H1 (cell line): ENCODE measurements around the gene STARD9. TPM values are rescaled to one million over a fixed set of nuclear protein-coding genes. Genes with fewer than 3 reads are reported as not detected.

Experiments used
- CTCF ChIA-PET: fragments of 300-600 bp; sonication (Branson Sonifier 250); formaldehyde crosslinking; loops from one replicate; lab custom pipeline; 2021; ENCODE audit not compliant: partially characterized antibody; lab: Charles Lee
- POLR2A ChIA-PET: fragments of 300-600 bp; sonication (Branson Sonifier 250); formaldehyde crosslinking; loops from one replicate; lab custom pipeline; 2021; ENCODE audit warnings: inconsistent platforms; ENCODE audit not compliant: partially characterized antibody; lab: Charles Lee
- DNase-seq, 2 experiments: peaks; one replicate each; pipeline versions ENCODE4 v3.0.0 to v3.0.0-alpha.2; 2010 to 2022; ENCODE audit warnings: low spot score in 2 of 2, low read depth in 1 of 2, mixed read lengths in 1 of 2
- FAIRE-seq: peaks from 2 replicates; lab custom pipeline; 2011; peaks lifted over from hg19 to GRCh38; lab: Jason Lieb, UNC
- H2AFZ ChIP-seq: 2 replicates; pipeline ENCODE4 v1.8.1; 2012; ENCODE audit warnings: low read length, inconsistent platforms
- H2AK5ac ChIP-seq: 2 replicates; pipeline ENCODE4 v1.6.1; 2013; ENCODE audit warnings: low read depth, low read length
- H2BK120ac ChIP-seq: replicated peaks from 2 replicates; pipeline ENCODE3; 2013; ENCODE audit warnings: low read depth, low read length, inconsistent platforms
- H2BK12ac ChIP-seq: 2 replicates; pipeline ENCODE4 v1.6.1; 2013; ENCODE audit warnings: low read depth, low read length
- H2BK15ac ChIP-seq: 2 replicates; pipeline ENCODE4 v1.6.1; 2013; ENCODE audit warnings: low read length
- H2BK20ac ChIP-seq: 2 replicates; pipeline ENCODE4 v1.6.1; 2013; ENCODE audit warnings: low read length
- H2BK5ac ChIP-seq: 2 replicates; pipeline ENCODE4 v1.6.1; 2013; ENCODE audit warnings: low read depth, low read length
- H3K14ac ChIP-seq: 2 replicates; pipeline ENCODE4 v1.6.1; 2013; ENCODE audit warnings: inconsistent platforms; ENCODE audit not compliant: insufficient read length
- H3K18ac ChIP-seq: 2 replicates; pipeline ENCODE4 v1.6.1; 2013; ENCODE audit warnings: low read length; ENCODE audit errors: extremely low read depth
- H3K23ac ChIP-seq: 2 replicates; pipeline ENCODE4 v1.6.1; 2013; ENCODE audit warnings: inconsistent platforms; ENCODE audit not compliant: insufficient read length
- H3K23me2 ChIP-seq: 2 replicates; pipeline ENCODE4 v1.6.1; 2013; ENCODE audit warnings: low read depth, low read length
- H3K27ac ChIP-seq: 2 replicates; pipeline ENCODE4 v1.6.1; 2011; ENCODE audit warnings: low read depth, low read length, inconsistent platforms
- H3K27me3 ChIP-seq, 4 experiments: replicated peaks in 1 of 4; 1 replicate in 1 of 4; 2 replicates in 3 of 4; pipeline versions ENCODE4 v1.6.1 to v1.8.1; 2011 to 2013; ENCODE audit warnings: low read length in 3 of 4, mild to moderate bottlenecking in 3 of 4, inconsistent platforms in 2 of 4, mixed read lengths in 2 of 4, moderate library complexity in 1 of 4; ENCODE audit not compliant: control insufficient read depth in 3 of 4, insufficient read depth in 3 of 4; ENCODE audit errors: extremely low read depth in 1 of 4
- H3K36me3 ChIP-seq, 4 experiments: 2 replicates each; pipeline versions ENCODE4 v1.6.1 to v1.8.1; 2011 to 2013; ENCODE audit warnings: mild to moderate bottlenecking in 4 of 4, low read length in 3 of 4, moderate library complexity in 2 of 4, control low read depth in 1 of 4, inconsistent platforms in 1 of 4; ENCODE audit not compliant: insufficient read depth in 4 of 4, control insufficient read depth in 2 of 4
- H3K4ac ChIP-seq: replicated peaks from 2 replicates; pipeline ENCODE3; 2013; ENCODE audit warnings: low read length, low read depth, mixed read lengths, inconsistent platforms; ENCODE audit not compliant: insufficient read length
- H3K4me1 ChIP-seq, 4 experiments: replicated peaks in 1 of 4; 1 replicate in 1 of 4; 2 replicates in 3 of 4; pipeline versions ENCODE4 v1.6.1 to v1.8.1; 2011 to 2013; ENCODE audit warnings: low read length in 3 of 4, inconsistent platforms in 2 of 4, mixed read lengths in 1 of 4; ENCODE audit not compliant: insufficient read depth in 4 of 4, control insufficient read depth in 3 of 4
- H3K4me2 ChIP-seq, 2 experiments: 2 replicates each; pipeline versions ENCODE4 v1.6.1 to v1.8.1; 2011 to 2013; ENCODE audit warnings: low read depth in 2 of 2, low read length in 2 of 2, control low read depth in 1 of 2, inconsistent platforms in 1 of 2, mild to moderate bottlenecking in 1 of 2; ENCODE audit not compliant: insufficient read depth in 1 of 2
- H3K4me3 ChIP-seq, 4 experiments: fragments of 200-600, 300-600 bp in 1 of 4; sonication (generic), shearing (Covaris generic), sonication (Bioruptor Twin) in 1 of 4; 2 replicates each; pipeline versions ENCODE4 v1.5.1 to v1.8.1; 2011 to 2016; ENCODE audit warnings: low read length in 4 of 4, low read depth in 3 of 4, control low read depth in 2 of 4, inconsistent platforms in 2 of 4, mild to moderate bottlenecking in 2 of 4, mixed read lengths in 1 of 4, moderate library complexity in 1 of 4; ENCODE audit not compliant: insufficient read depth in 2 of 4; ENCODE audit errors: extremely low read depth in 1 of 4
- H3K56ac ChIP-seq: replicated peaks from 2 replicates; pipeline ENCODE3; 2013; ENCODE audit warnings: low read depth, mild to moderate bottlenecking, mixed read lengths, low read length, inconsistent platforms; ENCODE audit not compliant: insufficient read length
- H3K79me1 ChIP-seq: 2 replicates; pipeline ENCODE4 v1.6.1; 2013; ENCODE audit warnings: low read depth, low read length, control low read depth
- H3K79me2 ChIP-seq, 2 experiments: 2 replicates each; pipeline versions ENCODE4 v1.6.1 to v1.8.1; 2012 to 2013; ENCODE audit warnings: low read length in 2 of 2, mild to moderate bottlenecking in 2 of 2, inconsistent platforms in 1 of 2; ENCODE audit not compliant: insufficient read depth in 2 of 2, control insufficient read depth in 1 of 2
- H3K9ac ChIP-seq, 4 experiments: replicated peaks in 1 of 4; 1 replicate in 1 of 4; 2 replicates in 3 of 4; pipeline versions ENCODE4 v1.6.1 to v1.8.1; 2011 to 2013; ENCODE audit warnings: low read depth in 3 of 4, low read length in 3 of 4, control low read depth in 2 of 4, mild to moderate bottlenecking in 2 of 4, moderate library complexity in 2 of 4, inconsistent platforms in 1 of 4; ENCODE audit errors: extremely low read depth in 1 of 4
- H3K9me3 ChIP-seq, 2 experiments: 2 replicates each; pipeline versions ENCODE4 v1.6.1 to v1.8.1; 2012 to 2013; ENCODE audit warnings: mild to moderate bottlenecking in 2 of 2, moderate library complexity in 2 of 2, control low read depth in 1 of 2, inconsistent platforms in 1 of 2, low read depth in 1 of 2, low read length in 1 of 2, mixed read lengths in 1 of 2; ENCODE audit not compliant: insufficient read depth in 2 of 2
- H4K20me1 ChIP-seq, 2 experiments: replicated peaks in 1 of 2; 2 replicates each; pipeline versions ENCODE3 to v1.8.1; 2011 to 2013; ENCODE audit warnings: inconsistent platforms in 2 of 2, low read length in 2 of 2, mild to moderate bottlenecking in 1 of 2; ENCODE audit not compliant: insufficient read depth in 2 of 2, control insufficient read depth in 1 of 2
- H4K5ac ChIP-seq: 2 replicates; pipeline ENCODE4 v1.6.1; 2013; ENCODE audit warnings: low read length, low read depth, mixed read lengths, inconsistent platforms; ENCODE audit not compliant: insufficient read length
- H4K8ac ChIP-seq: 2 replicates; pipeline ENCODE4 v1.8.0; 2013; ENCODE audit warnings: mild to moderate bottlenecking, moderate library complexity, low read length, inconsistent platforms; ENCODE audit not compliant: insufficient read depth; ENCODE audit errors: extremely low read depth
- H4K91ac ChIP-seq: replicated peaks from 2 replicates; pipeline ENCODE3; 2013; ENCODE audit warnings: low read length, mixed read lengths, inconsistent platforms; ENCODE audit not compliant: insufficient read length
- CBX5 ChIP-seq: fragments of 300-800, 300-1000 bp; sonication (generic); IDR thresholded peaks from 2 replicates; pipeline ENCODE4 v1.7.1; 2016; ENCODE audit warnings: antibody characterized with exemption, low read length, low read depth
- CHD2 ChIP-seq: IDR thresholded peaks from 2 replicates; pipeline ENCODE4 v1.6.1; 2012; ENCODE audit warnings: low read length, improper control_type of control experiment
- JUND ChIP-seq: IDR thresholded peaks from 2 replicates; pipeline ENCODE4 v1.6.1; 2011; ENCODE audit warnings: mild to moderate bottlenecking, improper control_type of control experiment, low read length
- SP4 ChIP-seq: IDR thresholded peaks from 2 replicates; pipeline ENCODE4 v1.6.1; 2012; ENCODE audit warnings: low read length, inconsistent platforms
- TAF7 ChIP-seq: optimal IDR thresholded peaks from 2 replicates; pipeline ENCODE3; 2011; ENCODE audit warnings: low read depth, mild to moderate bottlenecking, inconsistent platforms, low read length, moderate library complexity, borderline replicate concordance
- TEAD4 ChIP-seq: IDR thresholded peaks from 2 replicates; pipeline ENCODE4 v1.6.1; 2012; ENCODE audit warnings: low read depth, low read length, inconsistent platforms, mixed read lengths
- WGBS, 2 experiments: shearing (Covaris generic) in 1 of 2; methylation state at CpG; one replicate each; pipeline versions ENCODE4 v1.1.6 to v1.1.7; 2013 to 2015; ENCODE audit warnings: low lambda C conversion rate in 2 of 2, mixed read lengths in 2 of 2, inconsistent platforms in 1 of 2, low coverage in 1 of 2, missing lambda C conversion rate in 1 of 2; ENCODE audit not compliant: insufficient replicate concordance in 2 of 2, insufficient coverage in 1 of 2, insufficient read length in 1 of 2; ENCODE audit errors: extremely low coverage in 1 of 2, missing lambda C conversion rate in 1 of 2; 5-methylcytosine and 5-hydroxymethylcytosine counted together
- polyA plus RNA-seq, 7 experiments: library from polyadenylated mRNA; depleted of rRNA in 3 of 7; stranded (reverse) in 5 of 7; unstranded in 2 of 7; fragments of >200 nt in 5 of 7; fragments of 200-250 nt in 2 of 7; gene quantifications; 1 replicate in 5 of 7; 2 replicates in 1 of 7; 4 replicates in 1 of 7; pipeline versions ENCODE4 v1.2.1 to v1.2.3, GENCODE V29; 2011 to 2013; ENCODE audit warnings: missing spikeins in 2 of 7, mixed read lengths in 2 of 7
- total RNA-seq: library from RNA; stranded (reverse); fragmentation: NEBNext Ultra II Directional; extraction: Animal tissue kit (Norgen Biotek cat#: 25700); gene quantifications from 2 replicates; pipeline ENCODE4 v1.2.1, GENCODE V29; 2021

STARD9 gene
- total and polyA plus RNA-seq, 2 of the 8 experiments (the other 6 are each of a cell fraction or from before 2014, with no cell fraction given) = 2.8 to 7.0 TPM

- no peak overlapping the region for H2BK15ac ChIP-seq
- no peaks in the 10 kb centered on the region for H3K27me3 ChIP-seq
- no peak overlapping the region for H2BK20ac ChIP-seq
- no peak overlapping the region for H4K8ac ChIP-seq
- no peak overlapping the region for H2BK12ac ChIP-seq
- H3K4me1 ChIP-seq = no peaks in the 10 kb centered on the region
- H2AFZ ChIP-seq = no peak overlapping the region
- no peaks in the 10 kb centered on the region for H3K79me1 ChIP-seq
- H2AK5ac ChIP-seq = no peak overlapping the region
- H3K23me2 ChIP-seq = no peaks in the 10 kb centered on the region
- H3K4me3 ChIP-seq = no peak overlapping the region
- 81% methylated on average over 2 of the region's 2 CpGs; no CpG with 5 or more reads in 1 of the 2 experiments for WGBS, 2 experiments
- no peak for DNase-seq
- no peaks in the 10 kb centered on the region for H4K20me1 ChIP-seq
- no peak for FAIRE-seq
- H3K9ac ChIP-seq = no peak overlapping the region
- no peak overlapping the region for H4K5ac ChIP-seq
- H3K27ac ChIP-seq = no peak overlapping the region
- no peak overlapping the region for H2BK120ac ChIP-seq
- no peak overlapping the region for H3K56ac ChIP-seq
- H3K4ac ChIP-seq = no peak overlapping the region
- H4K91ac ChIP-seq = no peak overlapping the region
- no peak overlapping the region for H3K18ac ChIP-seq
- POLR2A ChIA-PET = no interaction called here
- H3K36me3 ChIP-seq = no peaks in the 10 kb centered on the region
- no peak overlapping the region for H2BK5ac ChIP-seq
- no peaks in the 10 kb centered on the region for H3K79me2 ChIP-seq
- CTCF ChIA-PET = interaction anchor here (0.6 kb wide), 1 partner anchor 601 kb away, joined by 3 read pairs; no protein-coding TSS in a partner anchor
- H3K23ac ChIP-seq = no peak overlapping the region
- H3K9me3 ChIP-seq = no peaks in the 10 kb centered on the region
- no peak overlapping the region for H3K14ac ChIP-seq
- no peak overlapping the region for H3K4me2 ChIP-seq
- TF ChIP-seq TAF7 (no peak), TEAD4 (no peak), JUND (no peak), CBX5 (no peak), CHD2 (no peak), SP4 (no peak)
Observed at GRCh38 chr15:42627485-42627884, 52.1 kb downstream of the STARD9 start.
